K562 (cell line): ENCODE data around the gene CBL. TPM values are rescaled to one million over a fixed set of nuclear protein-coding genes. Genes with fewer than 3 reads are reported as not detected.

Experiments
- BRF2 ChIP-seq: IDR thresholded peaks from 3 replicates; pipeline ENCODE4 v1.6.1; 2011; ENCODE audit warnings: borderline replicate concordance, mild to moderate bottlenecking; ENCODE audit not compliant: insufficient read length, insufficient read depth
- CCAR2 ChIP-seq: fragments of 200-400 bp; formaldehyde crosslinking; IDR thresholded peaks from 2 replicates; pipeline ENCODE4 v1.6.1; 2017; ENCODE audit warnings: mild to moderate bottlenecking, low read depth, low read length
- CSDE1 ChIP-seq, 2 experiments: fragments of 450-650 bp; IDR thresholded peaks; 2 replicates each; pipeline ENCODE4 v1.6.1; 2016; ENCODE audit warnings: mild to moderate bottlenecking in 1 of 2
- FOXA1 ChIP-seq: fragments of 450-650 bp; IDR thresholded peaks from 2 replicates; pipeline ENCODE4 v1.6.1; 2016; ENCODE audit warnings: mild to moderate bottlenecking, borderline replicate concordance
- FOXP4 ChIP-seq: sonication (generic); formaldehyde crosslinking; IDR thresholded peaks from 2 replicates; pipeline ENCODE4 v1.8.0; 2022; ENCODE audit warnings: mild to moderate bottlenecking, missing genetic modification reagents, borderline replicate concordance
- GTF2E2 ChIP-seq: fragments of 200-800 bp; sonication (Bioruptor generic); IDR thresholded peaks from 2 replicates; pipeline ENCODE4 v1.6.1; 2016; ENCODE audit warnings: missing genetic modification characterization, missing compliant biosample characterization
- GTF2F1 ChIP-seq: IDR thresholded peaks from 2 replicates; pipeline ENCODE4 v1.6.1; 2011; ENCODE audit warnings: low read depth, low read length, improper control_type of control experiment
- HDGF ChIP-seq: fragments of 450-650 bp; IDR thresholded peaks from 2 replicates; pipeline ENCODE4 v1.6.1; 2016
- HEY1 ChIP-seq: fragments of 250-450 bp; sonication (Bioruptor Pico); IDR thresholded peaks from 2 replicates; pipeline ENCODE4 v1.5.0; 2020; ENCODE audit warnings: mild to moderate bottlenecking, moderate library complexity, borderline replicate concordance
- KLF6 ChIP-seq: fragments of 250-450 bp; sonication (Bioruptor Pico); IDR thresholded peaks from 2 replicates; pipeline ENCODE4 v1.4.0; 2020; ENCODE audit warnings: mild to moderate bottlenecking, moderate library complexity, borderline replicate concordance
- MXI1 ChIP-seq: IDR thresholded peaks from 2 replicates; pipeline ENCODE4 v1.6.1; 2011; ENCODE audit warnings: low read depth, mild to moderate bottlenecking, improper control_type of control experiment, low read length
- NONO ChIP-seq, 2 experiments: fragments of 200-400 bp in 1 of 2; fragments of 450-650 bp in 1 of 2; formaldehyde crosslinking in 1 of 2; IDR thresholded peaks; 2 replicates each; pipeline ENCODE4 v1.6.1; 2017; ENCODE audit warnings: low read depth in 2 of 2, mild to moderate bottlenecking in 2 of 2, moderate library complexity in 2 of 2, low read length in 1 of 2
- PCBP1 ChIP-seq: fragments of 200-400 bp; formaldehyde crosslinking; IDR thresholded peaks from 2 replicates; pipeline ENCODE4 v1.6.1; 2018; ENCODE audit warnings: mild to moderate bottlenecking, low read depth, low read length; ENCODE audit not compliant: poor library complexity, severe bottlenecking
- RBBP5 ChIP-seq: fragments of 200-600 bp; sonication (generic); IDR thresholded peaks from 2 replicates; pipeline ENCODE4 v1.6.1; 2012; ENCODE audit warnings: borderline replicate concordance, mild to moderate bottlenecking, low read length, control low read depth, inconsistent platforms; ENCODE audit not compliant: insufficient read depth, poor library complexity, severe bottlenecking
- RBM14 ChIP-seq: fragments of 200-400 bp; formaldehyde crosslinking; IDR thresholded peaks from 2 replicates; pipeline ENCODE4 v1.6.1; 2018; ENCODE audit warnings: low read depth, mild to moderate bottlenecking, low read length, moderate library complexity, borderline replicate concordance; ENCODE audit not compliant: insufficient read depth
- SAP30 ChIP-seq: fragments of 200-600 bp; sonication (generic); IDR thresholded peaks from 2 replicates; pipeline ENCODE4 v1.6.1; 2012; ENCODE audit warnings: borderline replicate concordance, low read depth, mild to moderate bottlenecking, moderate library complexity, low read length, control low read depth, inconsistent platforms; ENCODE audit not compliant: insufficient read depth, poor library complexity, severe bottlenecking
- SP1 ChIP-seq: sonication (generic); formaldehyde crosslinking; IDR thresholded peaks from 2 replicates; pipeline ENCODE4 v1.8.1; 2022; ENCODE audit warnings: mild to moderate bottlenecking, missing genetic modification reagents
- ZEB2 ChIP-seq: fragments of 450-650 bp; IDR thresholded peaks from 2 replicates; pipeline ENCODE4 v1.6.1; 2016
- ZNF12 ChIP-seq: sonication (generic); formaldehyde crosslinking; IDR thresholded peaks from 2 replicates; pipeline ENCODE4 v1.4.0; 2020; ENCODE audit warnings: mild to moderate bottlenecking, missing genetic modification reagents
- ZNF121 ChIP-seq: sonication (generic); formaldehyde crosslinking; conservative IDR thresholded peaks from 2 replicates; pipeline ENCODE4 v1.8.0; 2022; ENCODE audit warnings: missing genetic modification reagents
- ZZZ3 ChIP-seq: fragments of 450-650 bp; IDR thresholded peaks from 2 replicates; pipeline ENCODE4 v1.6.1; 2016; ENCODE audit warnings: antibody characterized with exemption, mild to moderate bottlenecking, moderate library complexity
- polyA plus RNA-seq, 8 experiments: library from polyadenylated mRNA; depleted of rRNA in 4 of 8; stranded (reverse) in 5 of 8; unstranded in 3 of 8; fragments of >200 nt; fragmentation: Nextera tagmentation in 2 of 8; fragmentation: Illumina TruSeq in 1 of 8; extraction: Ambion mirVana in 2 of 8; extraction: Trizol in 1 of 8; gene quantifications; 2 replicates each; pipeline versions ENCODE4 v1.2.1 to v1.2.3, GENCODE V29; 2011 to 2014; ENCODE audit warnings: inconsistent platforms in 1 of 8, missing spikeins in 1 of 8
- total RNA-seq, 7 experiments: library from RNA; depleted of rRNA in 6 of 7; stranded (reverse); fragments of >200 nt in 6 of 7; fragmentation: Illumina TruSeq in 2 of 7; extraction: Trizol in 2 of 7; gene quantifications; 2 replicates each; pipeline versions ENCODE4 v1.2.1 to v1.2.3, GENCODE V29; 2011 to 2021; ENCODE audit warnings: low replicate concordance in 1 of 7
- TF ChIP-seq, protein P1 (sequence below), 2 experiments: fragments of 450-650 bp; IDR thresholded peaks; 2 replicates each; pipeline ENCODE4 v1.6.1; 2016
- TF ChIP-seq, protein P2 (sequence below): sonication (generic); formaldehyde crosslinking; IDR thresholded peaks from 2 replicates; pipeline ENCODE4 v1.9.0; 2022; ENCODE audit warnings: mild to moderate bottlenecking, missing genetic modification reagents

Gene CBL
- total and polyA plus RNA-seq, 9 of the 15 experiments (the other 6 are each of a cell fraction or from before 2014, with no cell fraction given) = 3.2 to 24.9 (median 9.9) TPM

DNA sequence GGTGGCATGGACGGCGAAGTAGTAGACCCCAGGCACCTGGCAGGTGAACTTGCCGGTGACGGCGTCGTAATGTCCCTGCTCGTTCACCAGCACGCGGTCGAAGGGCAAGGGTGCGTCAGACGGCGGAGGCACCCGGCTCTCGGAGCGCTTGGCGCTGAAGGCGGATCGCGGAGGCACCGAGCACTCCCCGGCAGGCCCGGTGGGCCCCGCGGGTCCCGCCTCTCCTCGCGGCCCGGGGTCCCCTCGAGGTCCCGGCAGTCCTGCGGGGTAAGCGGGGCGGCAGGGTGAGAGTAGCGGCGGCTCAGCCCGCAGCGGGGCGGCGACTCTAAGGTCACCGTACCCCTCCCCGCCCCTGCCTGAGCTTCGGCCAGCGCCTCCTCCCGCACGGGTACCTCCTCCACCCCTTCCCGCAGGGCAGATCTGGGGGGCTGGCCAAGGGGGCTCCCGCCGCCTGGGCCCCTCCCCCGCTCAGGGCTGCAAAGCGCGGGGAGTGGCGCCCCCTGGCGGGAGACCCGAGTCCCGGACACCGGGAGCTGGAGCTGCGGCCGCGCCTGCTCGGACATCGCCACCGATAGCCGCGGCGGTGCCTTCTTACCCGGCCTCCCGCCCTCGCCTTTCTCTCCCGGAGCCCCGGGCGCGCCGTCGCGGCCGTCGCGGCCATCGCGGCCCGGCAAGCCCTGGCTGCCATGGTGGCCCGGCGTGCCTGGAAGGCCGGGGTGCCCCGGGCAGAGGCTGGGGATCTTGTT lies 133.6 kb downstream of the CBL start (continued):
- TF ChIP-seq ZNF121 = no peak
- 0 out of 2 replicates have a peak, but pooled peaks have one; percentile 30 for TF ChIP-seq RBM14
- no peak for TF ChIP-seq GTF2E2 (tag)
- TF ChIP-seq ZEB2 = no peak
- no peak for TF ChIP-seq FOXA1
- TF ChIP-seq FOXP4 (CRISPR knock-in tag) = no peak
- TF ChIP-seq, protein P1, sequence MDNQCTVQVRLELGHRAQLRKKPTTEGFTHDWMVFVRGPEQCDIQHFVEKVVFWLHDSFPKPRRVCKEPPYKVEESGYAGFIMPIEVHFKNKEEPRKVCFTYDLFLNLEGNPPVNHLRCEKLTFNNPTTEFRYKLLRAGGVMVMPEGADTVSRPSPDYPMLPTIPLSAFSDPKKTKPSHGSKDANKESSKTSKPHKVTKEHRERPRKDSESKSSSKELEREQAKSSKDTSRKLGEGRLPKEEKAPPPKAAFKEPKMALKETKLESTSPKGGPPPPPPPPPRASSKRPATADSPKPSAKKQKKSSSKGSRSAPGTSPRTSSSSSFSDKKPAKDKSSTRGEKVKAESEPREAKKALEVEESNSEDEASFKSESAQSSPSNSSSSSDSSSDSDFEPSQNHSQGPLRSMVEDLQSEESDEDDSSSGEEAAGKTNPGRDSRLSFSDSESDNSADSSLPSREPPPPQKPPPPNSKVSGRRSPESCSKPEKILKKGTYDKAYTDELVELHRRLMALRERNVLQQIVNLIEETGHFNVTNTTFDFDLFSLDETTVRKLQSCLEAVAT (IDR thresholded peaks at IDR 0.05) = 0 out of 4 replicates have a peak, but pooled peaks of 1 of the 2 experiments have one; percentile 26
- TF ChIP-seq KLF6 = no peak
- TF ChIP-seq HDGF = no peak
- no peak for TF ChIP-seq ZNF12
- peak in 1 of 2 experiments; percentile 74; a peak in 3 of 4 replicates for TF ChIP-seq NONO (IDR thresholded peaks at IDR 0.05; ENCODE audit: low read depth in 2 of 2, low read length in 1 of 2)
- no peak for TF ChIP-seq CCAR2
- no peak for TF ChIP-seq BRF2
- TF ChIP-seq GTF2F1 = no peak
- TF ChIP-seq HEY1 (CRISPR knock-in tag) = no peak
- TF ChIP-seq MXI1 = no peak
- TF ChIP-seq, protein P2, sequence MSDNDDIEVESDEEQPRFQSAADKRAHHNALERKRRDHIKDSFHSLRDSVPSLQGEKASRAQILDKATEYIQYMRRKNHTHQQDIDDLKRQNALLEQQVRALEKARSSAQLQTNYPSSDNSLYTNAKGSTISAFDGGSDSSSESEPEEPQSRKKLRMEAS (CRISPR knock-in tag) = peak; percentile 78
- TF ChIP-seq SP1 (CRISPR knock-in tag) = 0 out of 2 replicates have a peak, but pooled peaks have one; percentile 38
- no peak for TF ChIP-seq CSDE1 (IDR thresholded peaks at IDR 0.05)
- TF ChIP-seq ZZZ3 = no peak
- no peak for TF ChIP-seq SAP30
- TF ChIP-seq PCBP1 = peak; percentile 77
- peak; percentile 62 for TF ChIP-seq RBBP5
